Urinary bladder (tissue), 4 donors: Measurements from ENCODE around the gene CCDC97. TPM values are rescaled to one million over a fixed set of nuclear protein-coding genes. Genes with fewer than 3 reads are reported as not detected.
A peak's percentile ranks its signal among the peaks of the same experiment; 100 is the strongest.

Source experiments
- DNase-seq: peaks from one replicate; pipeline ENCODE4 v3.0.0-alpha.2; 2015; ENCODE audit errors: extremely low spot score
- H3K27ac ChIP-seq: one replicate; pipeline ENCODE4 v1.5.1; 2013; ENCODE audit warnings: low read depth, mild to moderate bottlenecking, moderate library complexity
- H3K36me3 ChIP-seq: one replicate; pipeline ENCODE4 v1.6.1; 2013; ENCODE audit warnings: mild to moderate bottlenecking, moderate library complexity; ENCODE audit not compliant: insufficient read depth
- H3K4me1 ChIP-seq: one replicate; pipeline ENCODE4 v1.6.1; 2013; ENCODE audit warnings: mild to moderate bottlenecking, moderate library complexity; ENCODE audit not compliant: insufficient read depth
- H3K4me3 ChIP-seq: one replicate; pipeline ENCODE4 v1.5.1; 2013; ENCODE audit warnings: low read depth, low read length
- WGBS: extraction: QIAGEN DNeasy Blood & Tissue Kit; methylation state at CpG from one replicate; pipeline ENCODE4 v1.1.7; 2013; 5-methylcytosine and 5-hydroxymethylcytosine counted together
- polyA plus RNA-seq: library from polyadenylated mRNA; stranded (reverse); fragments of 200-250 nt; gene quantifications from one replicate; pipeline ENCODE4 v1.2.3, GENCODE V29; 2013
- total RNA-seq: library from RNA; depleted of rRNA; stranded (reverse); fragments of >200 nt; gene quantifications from one replicate; pipeline ENCODE4 v1.2.3, GENCODE V29; 2014
- donor health status: healthy with polysubstance abuse.
- donor health status: healthy.

Gene CCDC97
- 7.2 TPM for total RNA-seq
- polyA plus RNA-seq = 18.0 TPM

DNA sequence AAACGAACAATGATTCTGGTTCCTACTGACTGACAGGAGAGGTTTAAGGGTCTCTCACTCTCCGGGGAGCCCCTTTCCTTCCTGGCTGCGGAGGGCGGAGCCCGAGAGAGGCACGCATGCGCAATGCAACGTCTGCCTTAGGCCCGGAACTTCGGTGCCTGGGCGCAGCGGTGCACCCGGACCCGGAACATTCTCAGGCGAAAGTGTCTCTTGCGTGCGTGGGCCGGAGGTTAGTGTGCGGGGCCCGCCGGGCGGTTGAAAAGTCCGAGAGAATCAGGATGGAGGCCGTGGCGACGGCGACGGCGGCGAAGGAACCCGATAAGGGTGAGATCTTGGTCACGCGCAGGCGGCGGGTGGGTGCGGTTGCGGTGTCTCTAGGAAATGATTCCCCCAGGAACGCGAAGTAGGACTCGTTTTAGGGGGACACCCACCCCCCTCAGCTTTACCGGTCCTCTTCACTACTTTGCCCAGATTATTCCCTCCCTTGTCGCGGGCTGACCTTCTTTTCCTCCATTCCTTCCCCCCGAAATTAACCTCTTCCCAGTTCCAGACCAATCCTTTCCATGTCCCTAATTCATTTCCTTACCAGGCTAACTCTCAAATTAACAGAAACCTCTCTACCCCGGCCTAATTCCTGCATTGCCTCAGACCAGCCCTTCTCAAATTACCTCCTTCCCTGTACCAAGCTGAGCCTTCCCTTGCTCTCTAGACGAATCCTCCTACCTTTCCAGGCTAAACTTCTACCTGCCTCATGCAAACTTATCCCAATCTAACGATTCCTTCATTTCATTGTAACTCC is at the start of gene CCDC97:
CCDC97 (plus strand) TSS at position 140 of the 799 bp plus-strand sequence; CDS start at position 279, 139 bp downstream.
- under 1% methylated on average over 47 of the region's 47 CpGs for WGBS
- H3K36me3 ChIP-seq = peaks cover 2% of the 10 kb centered on the region

GRCh38 chr19:41261474-41262190 is 48.3 kb upstream of the CCDC97 start:
- Histone ChIP-seq H3K4me3 (peak overlapping the region; percentile 31), H3K36me3 (no peaks in the 10 kb centered on the region), H3K4me1 (no peaks in the 10 kb centered on the region), H3K27ac (peak overlapping the region; percentile 59)
- no peak for DNase-seq
- whole genome bisulfite sequencing = 56% methylated on average over 10 of the region's 10 CpGs

More for the DNA sequence above, at the start of gene CCDC97:
- peak; percentile 78 for DNase-seq
- Histone ChIP-seq H3K4me3 (peak within 1 kb of the TSS; percentile 64), H3K4me1 (no peaks in the 10 kb centered on the region), H3K27ac (peak within 1 kb of the TSS; percentile 96)

- peak overlapping the region; percentile 95 for H3K27ac ChIP-seq
- H3K36me3 ChIP-seq = no peaks in the 10 kb centered on the region
- peak; percentile 42 for DNase-seq
- peaks cover 2% of the 10 kb centered on the region for H3K4me1 ChIP-seq
- H3K4me3 ChIP-seq = peak overlapping the region; percentile 45
- WGBS = under 1% methylated on average over 46 of the region's 46 CpGs
Observed at GRCh38 chr19:41263042-41263849, 46.7 kb upstream of the CCDC97 start.

DNA sequence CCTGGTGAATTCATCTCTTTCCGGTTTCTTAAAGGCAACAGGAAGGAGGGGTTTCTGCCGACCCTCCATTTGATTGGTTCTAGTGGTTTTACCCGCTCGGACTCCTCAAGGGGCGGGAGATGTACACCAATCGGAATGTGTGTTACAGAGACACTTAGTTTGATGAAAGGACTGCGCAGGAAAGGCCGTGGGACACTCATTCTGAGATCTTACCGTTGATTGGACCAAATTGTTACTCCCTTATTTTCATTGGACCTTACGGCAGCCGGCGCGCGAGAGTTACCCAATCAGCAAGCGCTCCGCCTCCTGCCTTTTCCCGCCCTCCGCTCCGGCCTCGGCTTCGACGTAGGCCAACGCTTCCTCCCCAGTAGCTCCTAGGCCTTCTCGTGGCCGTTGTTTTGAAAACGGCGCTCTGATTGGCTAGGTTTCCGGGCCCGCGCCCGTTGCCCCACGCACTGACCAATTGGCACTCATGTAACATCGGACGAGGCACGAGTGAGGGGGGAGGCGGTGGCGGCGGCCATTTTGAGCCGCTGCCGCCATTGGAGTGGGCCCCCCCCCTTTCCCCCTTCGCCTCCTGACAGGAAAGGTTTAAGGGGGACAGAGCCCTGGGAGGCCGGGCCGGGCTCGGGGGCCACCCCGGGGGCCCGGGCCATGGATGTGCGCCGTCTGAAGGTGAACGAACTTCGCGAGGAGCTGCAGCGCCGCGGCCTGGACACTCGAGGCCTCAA is 46.0 kb upstream of the CCDC97 start, which contains the start of gene HNRNPUL1:
HNRNPUL1 (plus strand) TSS at position 523 of the 731 bp plus-strand sequence; CDS start at position 655, 132 bp downstream.
- WGBS = under 1% methylated on average over 55 of the region's 55 CpGs
- peak; percentile 100 for DNase-seq
- H3K36me3 ChIP-seq = peaks cover 2% of the 10 kb centered on the region
- H3K4me3 ChIP-seq = peak within 1 kb of the TSS; percentile 85
- peaks cover 2% of the 10 kb centered on the region for H3K4me1 ChIP-seq
- H3K27ac ChIP-seq = peak within 1 kb of the TSS; percentile 98

DNA sequence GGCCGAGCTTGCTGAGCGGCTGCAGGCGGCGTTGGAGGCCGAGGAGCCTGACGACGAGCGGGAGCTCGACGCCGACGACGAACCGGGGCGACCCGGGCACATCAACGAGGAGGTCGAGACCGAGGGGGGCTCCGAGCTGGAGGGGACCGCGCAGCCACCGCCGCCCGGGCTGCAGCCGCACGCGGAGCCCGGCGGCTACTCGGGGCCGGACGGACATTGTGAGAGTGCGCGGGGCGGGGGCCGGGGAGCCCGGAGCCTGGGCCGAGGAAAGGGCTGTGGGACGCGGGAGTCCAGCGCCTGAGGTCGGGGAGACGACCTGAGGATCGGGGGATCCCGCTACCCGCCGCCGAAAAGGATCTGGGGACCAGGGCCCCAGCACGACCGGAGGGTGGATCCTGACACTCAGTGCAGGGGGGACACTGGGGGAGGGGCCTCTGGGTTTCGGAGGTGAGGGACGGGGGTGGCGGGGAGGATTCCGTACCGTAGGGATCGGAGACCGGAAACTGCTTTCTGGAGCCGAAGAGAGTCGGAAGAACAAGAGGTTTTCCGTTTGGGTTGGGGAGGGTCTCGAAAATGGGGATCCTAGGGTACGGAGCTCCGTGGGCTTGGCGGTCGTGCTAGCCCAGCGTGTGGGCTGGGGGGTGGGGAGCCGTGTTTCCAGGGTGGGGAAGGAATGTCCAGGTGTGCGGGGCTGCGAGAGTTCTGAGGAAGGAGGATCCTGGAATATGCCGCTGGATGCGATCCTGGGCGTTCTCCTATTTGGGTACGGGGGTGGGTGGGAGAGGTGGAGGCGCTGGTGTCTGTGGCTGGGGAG is 45.2 kb upstream of the CCDC97 start:
- Histone ChIP-seq H3K27ac (peak overlapping the region; percentile 98), H3K4me1 (peaks cover 2% of the 10 kb centered on the region), H3K36me3 (peaks cover 4% of the 10 kb centered on the region), H3K4me3 (peak overlapping the region; percentile 85)
- peak; percentile 18 for DNase-seq
- under 1% methylated on average over 75 of the region's 75 CpGs for WGBS

DNA sequence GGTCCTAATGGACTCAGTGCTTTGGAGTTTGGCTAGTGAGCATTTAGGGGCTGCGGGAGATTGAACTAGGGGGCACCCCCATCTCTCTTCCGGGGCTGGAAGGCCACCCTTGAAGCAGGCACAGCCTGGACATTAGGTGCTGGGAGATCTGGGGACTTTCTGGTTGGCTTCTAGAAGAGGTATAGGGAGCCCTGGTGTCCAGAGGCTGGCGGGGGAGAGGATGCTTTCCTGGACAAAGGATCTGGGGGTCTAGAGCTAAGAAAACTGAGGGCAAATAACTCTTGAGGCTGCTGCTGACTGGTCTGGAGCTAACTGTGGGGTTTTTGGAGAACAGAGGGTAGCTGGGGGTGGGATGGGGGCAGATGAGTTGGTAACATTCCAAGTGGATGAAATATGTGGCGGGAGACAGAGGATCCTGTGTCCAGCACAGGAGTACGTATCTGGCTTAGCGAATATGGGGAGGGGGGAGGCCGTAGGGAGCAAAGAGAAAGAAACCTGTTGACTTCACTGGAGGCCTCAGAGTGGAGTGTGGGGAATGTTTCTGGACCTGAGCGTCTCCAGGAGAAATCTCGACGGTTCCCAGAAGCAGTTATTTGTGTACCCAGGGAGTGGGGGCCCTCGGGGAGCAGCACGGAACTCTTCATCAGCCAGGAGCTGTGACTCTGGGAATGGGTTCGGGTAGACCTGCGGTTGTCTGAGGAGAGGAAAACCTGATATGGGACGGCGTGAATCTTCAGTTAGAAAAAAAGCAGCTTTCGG is 44.4 kb upstream of the CCDC97 start:
- DNase-seq = no peak
- peak overlapping the region; percentile 98 for H3K27ac ChIP-seq
- H3K4me3 ChIP-seq = peak overlapping the region; percentile 85
- peaks cover 2% of the 10 kb centered on the region for H3K4me1 ChIP-seq
- 9% methylated on average over 17 of the region's 17 CpGs for WGBS
- H3K36me3 ChIP-seq = peaks cover 4% of the 10 kb centered on the region

DNA sequence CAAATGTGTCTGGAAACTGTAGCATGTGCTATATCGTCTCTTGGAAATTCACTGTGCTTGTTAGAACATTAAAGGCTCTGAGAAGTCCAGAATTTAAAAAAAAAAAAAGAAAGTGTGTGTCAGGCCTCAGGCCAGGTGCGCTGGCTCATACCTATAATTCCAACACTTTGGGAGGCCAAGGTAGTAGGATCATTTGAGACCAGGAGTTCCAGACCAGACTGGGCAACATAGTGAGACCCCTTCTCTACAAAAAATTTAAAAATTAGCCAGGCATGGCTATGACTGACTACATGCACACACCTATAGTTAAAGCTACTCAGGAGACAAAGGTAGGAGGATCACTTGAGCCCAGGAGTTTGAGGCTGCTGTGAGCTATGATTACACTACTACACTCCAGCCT is 40.9 kb upstream of the CCDC97 start:
- Histone ChIP-seq H3K4me1 (peaks cover 2% of the 10 kb centered on the region), H3K36me3 (peaks cover 13% of the 10 kb centered on the region), H3K4me3 (no peak overlapping the region), H3K27ac (no peak overlapping the region)
- no peak for DNase-seq
- 93% methylated on average over 2 of the region's 2 CpGs for WGBS

DNA sequence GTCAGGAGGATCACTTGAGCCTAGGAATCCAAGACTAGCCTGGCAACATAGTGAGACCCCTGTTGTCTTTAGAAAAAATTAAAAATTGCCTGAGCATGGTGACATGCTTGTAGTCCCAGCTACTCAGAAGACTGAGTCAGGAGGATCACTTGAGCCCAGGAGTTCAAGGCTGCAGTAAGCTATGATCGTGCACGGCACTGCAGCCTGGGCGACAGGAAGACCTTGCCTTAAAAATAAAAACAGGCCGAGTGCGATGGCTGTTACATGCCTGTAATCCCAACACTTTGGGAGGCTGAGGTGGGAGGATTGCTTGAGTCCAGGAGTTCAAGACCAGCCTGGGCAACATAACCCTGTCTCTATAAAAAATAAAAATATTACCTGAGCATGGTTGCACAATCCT is 40.4 kb upstream of the CCDC97 start:
- peaks cover 2% of the 10 kb centered on the region for H3K4me1 ChIP-seq
- H3K27ac ChIP-seq = no peak overlapping the region
- WGBS = 90% methylated on average over 5 of the region's 5 CpGs
- H3K4me3 ChIP-seq = no peak overlapping the region
- H3K36me3 ChIP-seq = peaks cover 17% of the 10 kb centered on the region
- no peak for DNase-seq

- Histone ChIP-seq H3K36me3 (peaks cover 20% of the 10 kb centered on the region), H3K4me1 (no peaks in the 10 kb centered on the region), H3K4me3 (no peak overlapping the region), H3K27ac (no peak overlapping the region)
- 88% methylated on average over 6 of the region's 6 CpGs for WGBS
- no peak for DNase-seq
Observed at GRCh38 chr19:41273076-41273475, 36.9 kb upstream of the CCDC97 start.

- Histone ChIP-seq H3K36me3 (peaks cover 17% of the 10 kb centered on the region), H3K4me1 (no peaks in the 10 kb centered on the region), H3K27ac (no peak overlapping the region), H3K4me3 (no peak overlapping the region)
- WGBS = 95% methylated on average over 5 of the region's 5 CpGs
- DNase-seq = no peak
Observed at GRCh38 chr19:41274802-41275201, 35.2 kb upstream of the CCDC97 start.

- DNase-seq = no peak
- H3K36me3 ChIP-seq = peaks cover 22% of the 10 kb centered on the region
- H3K27ac ChIP-seq = no peak overlapping the region
- H3K4me1 ChIP-seq = no peaks in the 10 kb centered on the region
- 74% methylated on average over 3 of the region's 3 CpGs for WGBS
- H3K4me3 ChIP-seq = no peak overlapping the region
Observed at GRCh38 chr19:41276231-41276630, 33.7 kb upstream of the CCDC97 start.

DNA sequence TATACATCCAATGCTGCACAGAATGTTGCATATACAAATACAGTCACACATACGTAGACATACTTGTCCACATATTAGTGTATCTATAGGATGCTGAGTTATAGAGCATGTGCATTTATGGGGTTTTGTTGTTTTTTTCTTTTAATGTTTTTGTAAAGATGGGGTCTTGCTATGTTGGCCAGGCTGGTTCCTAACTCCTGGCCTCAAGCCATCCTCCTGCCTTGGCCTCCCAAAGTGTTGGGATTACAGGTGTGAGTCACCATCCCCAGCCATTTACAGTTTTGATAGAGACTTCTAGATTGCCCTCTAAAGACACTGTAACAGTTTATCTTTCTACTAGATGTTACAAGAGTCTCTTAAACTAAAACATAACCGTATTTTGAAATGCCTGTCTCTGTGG is 31.5 kb upstream of the CCDC97 start:
- DNase-seq = no peak
- Histone ChIP-seq H3K27ac (no peak overlapping the region), H3K36me3 (peaks cover 19% of the 10 kb centered on the region), H3K4me3 (no peak overlapping the region), H3K4me1 (no peaks in the 10 kb centered on the region)
- WGBS = 93% methylated on average over 2 of the region's 2 CpGs
